ENCODE measurements around the gene TFB1M. TPM values are rescaled to one million over a fixed set of nuclear protein-coding genes. Genes with fewer than 3 reads are reported as not detected.

The TFB1M gene
- total and polyA plus RNA-seq, 4 donors: 9.7 to 27.9 (median 19.0) TPM

DNA sequence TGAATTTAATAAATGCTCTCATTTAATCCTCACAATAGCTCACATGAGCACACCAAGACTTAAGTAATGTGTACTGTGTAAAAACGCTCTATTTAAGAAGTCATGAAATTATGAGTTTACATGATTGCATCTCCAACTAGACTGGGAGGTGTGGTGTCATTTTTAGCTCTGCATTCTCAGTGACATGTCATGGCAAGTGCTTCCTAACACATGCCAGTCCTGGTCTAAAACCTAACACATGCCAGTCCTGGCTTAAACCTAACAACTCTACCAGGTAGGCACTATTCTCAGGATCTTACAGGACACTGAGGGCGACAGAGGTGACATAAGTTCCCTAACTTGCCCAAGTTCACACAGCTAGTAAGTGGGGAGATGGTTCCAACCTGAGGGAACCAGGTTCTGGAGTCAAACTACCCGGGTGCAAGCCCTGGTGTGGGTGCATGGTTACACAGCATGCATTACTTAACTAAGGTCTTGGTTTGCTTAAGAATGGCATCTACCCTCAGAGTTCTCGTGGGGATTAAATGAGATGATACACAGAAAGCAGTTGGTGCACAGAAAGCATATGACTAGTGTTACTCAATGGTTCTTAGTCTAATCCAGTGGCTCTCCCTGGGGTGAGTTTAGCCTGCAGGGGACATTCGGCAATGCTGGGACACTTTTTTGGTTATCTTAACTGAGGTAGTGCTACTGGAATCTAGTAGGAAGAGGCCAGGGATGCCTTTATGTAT is 35.8 kb downstream of the TFB1M start:
- peaks cover 0 to 23% (median 4%) of the 10 kb centered on the region in 5 donors for H3K4me1 ChIP-seq (ENCODE audit: control insufficient read depth in 5 of 5, insufficient read depth in 5 of 5, low read length in 5 of 5)
- ATAC-seq (ENCODE audit: insufficient read depth, low FRiP score): no peak
- no peak for DNase-seq
- H3K27ac ChIP-seq (ENCODE audit: low read depth in 1 of 2, low read length in 1 of 2): peak overlapping the region in 1 of 2 donors; percentile 45
- H3K4me3 ChIP-seq: no peak overlapping the region
- 96 to 97% methylated on average over 5 of the region's 5 CpGs for WGBS, 2 donors
- TF ChIP-seq CTCF (IDR thresholded peaks at IDR 0.05; ENCODE audit: control extremely low read depth, extremely low read depth): no peak
- no peak overlapping the region for H3K9ac ChIP-seq (ENCODE audit: insufficient read depth in 1 of 2, low read length in 2 of 2)
- H3K36me3 ChIP-seq (ENCODE audit: control insufficient read depth in 4 of 4, insufficient read depth in 4 of 4, low read length in 4 of 4): peaks cover 0 to 9% (median 5%) of the 10 kb centered on the region in 4 donors
- no peaks in the 10 kb centered on the region for H3K9me3 ChIP-seq (ENCODE audit: control insufficient read depth in 4 of 4, insufficient read depth in 3 of 4, low read length in 3 of 4)
- no peaks in the 10 kb centered on the region for H3K27me3 ChIP-seq (ENCODE audit: control insufficient read depth in 3 of 3, insufficient read depth in 3 of 3, low read length in 2 of 3)

DNA sequence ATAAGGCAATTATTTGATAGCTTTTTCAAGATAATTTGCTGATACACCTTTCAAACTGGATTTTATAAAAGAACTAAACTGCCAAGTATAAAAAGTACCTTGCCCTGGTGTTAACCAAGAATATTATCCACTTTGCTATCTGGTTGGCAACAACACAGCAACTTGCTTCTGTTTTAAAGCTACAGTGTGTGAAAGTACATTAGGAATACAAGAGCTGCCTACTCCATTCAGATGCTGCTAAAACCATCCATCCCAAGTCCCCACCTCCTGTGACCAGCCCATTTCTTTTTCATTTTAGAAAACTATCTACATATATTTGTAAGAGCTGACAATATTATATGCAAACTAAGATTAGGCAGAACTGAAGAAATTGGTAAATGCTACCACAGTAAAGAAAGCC is 37.6 kb downstream of the TFB1M start:
- Histone ChIP-seq H3K4me3 (no peak overlapping the region), H3K36me3 (ENCODE audit: control insufficient read depth in 4 of 4, insufficient read depth in 4 of 4, low read length in 4 of 4) (peaks cover 0 to 11% (median 5%) of the 10 kb centered on the region in 4 donors), H3K4me1 (ENCODE audit: control insufficient read depth in 5 of 5, insufficient read depth in 5 of 5, low read length in 5 of 5) (peaks cover 0 to 26% (median 6%) of the 10 kb centered on the region in 5 donors), H3K27ac (ENCODE audit: low read depth in 1 of 2, low read length in 1 of 2) (no peak overlapping the region), H3K9ac (ENCODE audit: insufficient read depth in 1 of 2, low read length in 2 of 2) (no peak overlapping the region), H3K9me3 (ENCODE audit: control insufficient read depth in 4 of 4, insufficient read depth in 3 of 4, low read length in 3 of 4) (no peaks in the 10 kb centered on the region), H3K27me3 (ENCODE audit: control insufficient read depth in 3 of 3, insufficient read depth in 3 of 3, low read length in 2 of 3) (no peaks in the 10 kb centered on the region)
- no peak for TF ChIP-seq CTCF (IDR thresholded peaks at IDR 0.05; ENCODE audit: control extremely low read depth, extremely low read depth)
- DNase-seq (no peak), ATAC-seq (ENCODE audit: insufficient read depth, low FRiP score) (no peak)

- ATAC-seq (ENCODE audit: insufficient read depth, low FRiP score) (no peak), DNase-seq (no peak)
- H3K4me3 ChIP-seq: no peak overlapping the region
- no peaks in the 10 kb centered on the region for H3K27me3 ChIP-seq (ENCODE audit: control insufficient read depth in 3 of 3, insufficient read depth in 3 of 3, low read length in 2 of 3)
- peaks cover 0 to 11% (median 4%) of the 10 kb centered on the region in 4 donors for H3K36me3 ChIP-seq (ENCODE audit: control insufficient read depth in 4 of 4, insufficient read depth in 4 of 4, low read length in 4 of 4)
- H3K27ac ChIP-seq (ENCODE audit: low read depth in 1 of 2, low read length in 1 of 2): peak overlapping the region in 1 of 2 donors; percentile 67
- H3K9ac ChIP-seq (ENCODE audit: insufficient read depth in 1 of 2, low read length in 2 of 2): no peak overlapping the region
- 77 to 85% methylated on average over 10 of the region's 10 CpGs for WGBS, 2 donors
- peaks cover 0 to 31% (median 6%) of the 10 kb centered on the region in 5 donors for H3K4me1 ChIP-seq (ENCODE audit: control insufficient read depth in 5 of 5, insufficient read depth in 5 of 5, low read length in 5 of 5)
- no peaks in the 10 kb centered on the region for H3K9me3 ChIP-seq (ENCODE audit: control insufficient read depth in 4 of 4, insufficient read depth in 3 of 4, low read length in 3 of 4)
- no peak for TF ChIP-seq CTCF (IDR thresholded peaks at IDR 0.05; ENCODE audit: control extremely low read depth, extremely low read depth)
These were observed 38.3 kb downstream of the TFB1M start for GRCh38 chr6:155275808-155276480.

Measured in lung (tissue), 12 donors.